Psoas muscle (tissue), 8 donors: ENCODE data around the gene MRTFA. TPM values are rescaled to one million over a fixed set of nuclear protein-coding genes. Genes with fewer than 3 reads are reported as not detected.

Experiments used
- ATAC-seq, 4 donors: fragments of 200-7000 bp; cut with Tn5 transposase; one replicate each; pipeline ENCODE4 v1.9.1; 2020; ENCODE audit warnings: moderate library complexity in 3 of 4, mild to moderate bottlenecking in 2 of 4
- DNase-seq, 2 donors: peaks; one replicate each; pipeline ENCODE4 v3.0.0-alpha.2; 2020
- H3K27ac ChIP-seq: fragments of 200-600 bp; one replicate; pipeline ENCODE4 v1.8.0; 2022
- H3K27me3 ChIP-seq, 3 donors: fragments of 200-600 bp in 1 of 3; one replicate each; pipeline versions ENCODE4 v1.6.1 to v1.8.0; 2013 to 2022; ENCODE audit warnings: low read length in 2 of 3, mild to moderate bottlenecking in 2 of 3, moderate library complexity in 1 of 3; ENCODE audit not compliant: insufficient read depth in 3 of 3
- H3K36me3 ChIP-seq, 2 donors: fragments of 200-600 bp in 1 of 2; one replicate each; pipeline versions ENCODE4 v1.6.1 to v1.8.0; 2013 to 2022; ENCODE audit warnings: low read depth in 1 of 2, mild to moderate bottlenecking in 1 of 2, moderate library complexity in 1 of 2; ENCODE audit not compliant: insufficient read depth in 1 of 2
- H3K4me1 ChIP-seq: fragments of 200-600 bp; one replicate; pipeline ENCODE4 v1.8.0; 2022
- H3K4me3 ChIP-seq: fragments of 200-600 bp; one replicate; pipeline ENCODE4 v1.8.0; 2022; ENCODE audit warnings: mild to moderate bottlenecking
- H3K9me3 ChIP-seq: fragments of 200-600 bp; one replicate; pipeline ENCODE4 v1.8.0; 2022
- CTCF ChIP-seq: fragments of 200-600 bp; IDR thresholded peaks from one replicate; pipeline ENCODE4 v1.8.0; 2022; ENCODE audit warnings: antibody characterized with exemption
- WGBS, 3 donors: extraction: QIAGEN DNeasy Blood & Tissue Kit; methylation state at CpG; one replicate each; pipeline versions ENCODE4 v1.1.6 to v1.1.7; 2013; 5-methylcytosine and 5-hydroxymethylcytosine counted together
- intact Hi-C, 2 donors: fragments of 100-400 bp; cut with DNase I; formaldehyde crosslinking; loops; one replicate each; pipeline versions ENCODE4 v1.11.0 to v1.14.2; 2022
- polyA plus RNA-seq, 3 donors: library from polyadenylated mRNA; stranded (reverse); fragments of 200-250 nt; gene quantifications; one replicate each; pipeline ENCODE4 v1.2.3, GENCODE V29; 2013
- total RNA-seq, 4 donors: library from RNA; stranded (reverse); fragmentation: NEBNext Ultra II Directional in 2 of 4; extraction: Animal tissue kit (Norgen Biotek cat#: 25700) in 2 of 4; gene quantifications; one replicate each; pipeline versions ENCODE4 v1.2.1 to v1.2.4, GENCODE V29; 2021 to 2023
- donor health status: healthy with polysubstance abuse.
- donor health status: DM: no; HTN: no; CAD: no; lungs with moderate emphysema.
- donor health status: Bipolar disorder and iron deficiency.
- donor health status: healthy.
- donor health status: DM: yes; HTN: yes; CAD: no.
- donor health status: DM: no; HTN: no; CAD: no.
- donor health status: DM: no; HTN: no; CAD: no.
- donor health status: DM: yes; HTN: yes; CAD: no.

MRTFA gene
- total and polyA plus RNA-seq, 7 donors, result 10.1 to 24.0 (median 15.7) TPM

- Histone ChIP-seq H3K36me3 (no peaks in the 10 kb centered on the region), H3K27me3 (no peaks in the 10 kb centered on the region), H3K4me1 (peaks cover 34% of the 10 kb centered on the region), H3K9me3 (no peaks in the 10 kb centered on the region), H3K27ac (no peak overlapping the region), H3K4me3 (no peak overlapping the region)
- intact Hi-C loops, result no loop called here
- no peak for ATAC-seq
- TF ChIP-seq CTCF, result no peak
- no peak for DNase-seq
Measured at GRCh38 chr22:40453671-40454070, 182.8 kb downstream of the MRTFA start.

GRCh38 chr22:40452730-40453487 lies 183.6 kb downstream of the MRTFA start:
- DNase-seq, result no peak
- Histone ChIP-seq H3K4me3 (no peak overlapping the region), H3K4me1 (peaks cover 35% of the 10 kb centered on the region), H3K27ac (no peak overlapping the region), H3K9me3 (no peaks in the 10 kb centered on the region), H3K27me3 (no peaks in the 10 kb centered on the region), H3K36me3 (no peaks in the 10 kb centered on the region)
- peak in 2 of 4 donors; percentile 11 to 26 for ATAC-seq
- 69 to 83% (median 70%) methylated on average over 11 of the region's 11 CpGs for WGBS, 3 donors
- TF ChIP-seq CTCF, result no peak
- intact Hi-C loops, result no loop called here

- Histone ChIP-seq H3K27me3 (no peaks in the 10 kb centered on the region), H3K36me3 (no peaks in the 10 kb centered on the region), H3K4me1 (peaks cover 35% of the 10 kb centered on the region), H3K27ac (no peak overlapping the region), H3K4me3 (no peak overlapping the region), H3K9me3 (no peaks in the 10 kb centered on the region)
- 62 to 68% (median 63%) methylated on average over 8 of the region's 8 CpGs for WGBS, 3 donors
- ATAC-seq (no peak), DNase-seq (no peak)
- intact Hi-C loops, result no loop called here
- TF ChIP-seq CTCF, result no peak
Measured at GRCh38 chr22:40451210-40451609, 185.3 kb downstream of the MRTFA start.

- Histone ChIP-seq H3K27me3 (no peaks in the 10 kb centered on the region), H3K27ac (no peak overlapping the region), H3K36me3 (no peaks in the 10 kb centered on the region), H3K9me3 (no peaks in the 10 kb centered on the region), H3K4me1 (peaks cover 35% of the 10 kb centered on the region), H3K4me3 (no peak overlapping the region)
- 53 to 77% (median 72%) methylated on average over 3 of the region's 3 CpGs for WGBS, 3 donors
- ATAC-seq (no peak), DNase-seq (no peak)
- no peak for TF ChIP-seq CTCF
- intact Hi-C loops, result no loop called here
Measured at GRCh38 chr22:40450616-40451015, 185.9 kb downstream of the MRTFA start.

GRCh38 chr22:40449676-40450035 lies 186.9 kb downstream of the MRTFA start:
- H3K9me3 ChIP-seq, result no peaks in the 10 kb centered on the region
- peak overlapping the region; percentile 72 for H3K27ac ChIP-seq
- no peaks in the 10 kb centered on the region for H3K36me3 ChIP-seq
- TF ChIP-seq CTCF, result no peak
- peaks cover 35% of the 10 kb centered on the region for H3K4me1 ChIP-seq
- ATAC-seq (peak in 2 of 4 donors; percentile 15 to 29), DNase-seq (no peak)
- no peaks in the 10 kb centered on the region for H3K27me3 ChIP-seq
- intact Hi-C loops, result loop anchor here in 1 of 2 donors (5.0 kb wide), 1 partner anchor 38 kb away; no protein-coding TSS in a partner anchor
- H3K4me3 ChIP-seq, result peak overlapping the region; percentile 47
